GM12878 (cell line): ENCODE measurements around the gene TTC39A.

Source experiments
- CTCF ChIP-seq, 3 experiments: IDR thresholded peaks in 2 of 3; conservative IDR thresholded peaks in 1 of 3; 2 replicates each; pipeline ENCODE4 v1.5.1; 2011; ENCODE audit warnings: low read depth in 3 of 3, low read length in 3 of 3, mild to moderate bottlenecking in 3 of 3, control low read depth in 2 of 3, moderate library complexity in 2 of 3, inconsistent platforms in 1 of 3, mixed read lengths in 1 of 3; ENCODE audit not compliant: control insufficient read depth in 2 of 3, insufficient read depth in 1 of 3; ENCODE audit errors: extremely low read depth in 1 of 3
- EZH2 ChIP-seq: IDR thresholded peaks from 2 replicates; pipeline ENCODE4 v1.6.1; 2012; ENCODE audit warnings: low read depth, mild to moderate bottlenecking, control low read depth, inconsistent platforms, low read length, borderline replicate concordance; ENCODE audit not compliant: control insufficient read depth
- PKNOX1 ChIP-seq: fragments of 450-650 bp; IDR thresholded peaks from 2 replicates; pipeline ENCODE4 v1.6.1; 2016; ENCODE audit warnings: mild to moderate bottlenecking
- SPI1 ChIP-seq: IDR thresholded peaks from 2 replicates; pipeline ENCODE4 v1.6.1; 2011; ENCODE audit warnings: low read depth, mild to moderate bottlenecking, low read length, moderate library complexity, borderline replicate concordance; ENCODE audit not compliant: insufficient read depth
- TF ChIP-seq, protein P1 (sequence below): IDR thresholded peaks from 2 replicates; pipeline ENCODE4 v1.6.1; 2012; ENCODE audit warnings: mild to moderate bottlenecking, low read depth, low read length

DNA sequence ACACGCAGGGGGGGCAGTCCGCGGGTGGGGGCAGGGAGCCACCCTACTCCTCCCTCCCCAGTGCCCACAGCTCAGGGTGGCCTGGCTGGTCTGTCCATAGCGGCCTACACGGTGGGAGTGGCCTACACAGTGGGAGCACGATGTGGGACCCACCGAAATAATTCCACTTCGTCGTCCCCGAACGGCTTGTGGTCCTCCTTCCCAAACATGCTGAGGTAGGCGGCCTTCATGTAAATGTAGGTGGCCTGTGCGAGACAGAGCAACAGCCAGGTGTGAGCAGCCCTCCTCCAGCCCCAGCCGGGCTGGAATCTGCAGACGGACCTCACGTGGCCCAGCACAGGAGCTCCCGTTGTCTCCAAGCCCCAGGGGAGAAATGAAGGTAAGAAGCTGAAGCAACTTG, 34.4 kb downstream of the TTC39A start:
- TF ChIP-seq SPI1 (no peak), EZH2 (no peak), CTCF (IDR thresholded peaks at IDR 0.05 in 2 of 3, conservative IDR thresholded peaks at IDR 0.05 in 1 of 3; ENCODE audit: control insufficient read depth in 2 of 3, extremely low read depth in 1 of 3, insufficient read depth in 1 of 3, low read depth in 3 of 3, low read length in 3 of 3) (no peak), PKNOX1 (no peak)
- TF ChIP-seq, protein P1, sequence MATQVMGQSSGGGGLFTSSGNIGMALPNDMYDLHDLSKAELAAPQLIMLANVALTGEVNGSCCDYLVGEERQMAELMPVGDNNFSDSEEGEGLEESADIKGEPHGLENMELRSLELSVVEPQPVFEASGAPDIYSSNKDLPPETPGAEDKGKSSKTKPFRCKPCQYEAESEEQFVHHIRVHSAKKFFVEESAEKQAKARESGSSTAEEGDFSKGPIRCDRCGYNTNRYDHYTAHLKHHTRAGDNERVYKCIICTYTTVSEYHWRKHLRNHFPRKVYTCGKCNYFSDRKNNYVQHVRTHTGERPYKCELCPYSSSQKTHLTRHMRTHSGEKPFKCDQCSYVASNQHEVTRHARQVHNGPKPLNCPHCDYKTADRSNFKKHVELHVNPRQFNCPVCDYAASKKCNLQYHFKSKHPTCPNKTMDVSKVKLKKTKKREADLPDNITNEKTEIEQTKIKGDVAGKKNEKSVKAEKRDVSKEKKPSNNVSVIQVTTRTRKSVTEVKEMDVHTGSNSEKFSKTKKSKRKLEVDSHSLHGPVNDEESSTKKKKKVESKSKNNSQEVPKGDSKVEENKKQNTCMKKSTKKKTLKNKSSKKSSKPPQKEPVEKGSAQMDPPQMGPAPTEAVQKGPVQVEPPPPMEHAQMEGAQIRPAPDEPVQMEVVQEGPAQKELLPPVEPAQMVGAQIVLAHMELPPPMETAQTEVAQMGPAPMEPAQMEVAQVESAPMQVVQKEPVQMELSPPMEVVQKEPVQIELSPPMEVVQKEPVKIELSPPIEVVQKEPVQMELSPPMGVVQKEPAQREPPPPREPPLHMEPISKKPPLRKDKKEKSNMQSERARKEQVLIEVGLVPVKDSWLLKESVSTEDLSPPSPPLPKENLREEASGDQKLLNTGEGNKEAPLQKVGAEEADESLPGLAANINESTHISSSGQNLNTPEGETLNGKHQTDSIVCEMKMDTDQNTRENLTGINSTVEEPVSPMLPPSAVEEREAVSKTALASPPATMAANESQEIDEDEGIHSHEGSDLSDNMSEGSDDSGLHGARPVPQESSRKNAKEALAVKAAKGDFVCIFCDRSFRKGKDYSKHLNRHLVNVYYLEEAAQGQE, result no peak
